IPS-20b (cell line): ENCODE data around the gene ELAPOR1.
"Not testable (repeated sequence)": the region's sequence is repeated elsewhere in the genome, so short reads cannot be mapped to it uniquely, and the experiment has no call there.

ENCODE experiments used
- H3K27ac ChIP-seq: one replicate; pipeline ENCODE4 v1.5.1; 2013; ENCODE audit warnings: low read length
- H3K27me3 ChIP-seq: 2 replicates; pipeline ENCODE4 v1.6.1; 2013; ENCODE audit warnings: mild to moderate bottlenecking, low read length, inconsistent platforms; ENCODE audit not compliant: insufficient read depth
- H3K36me3 ChIP-seq: 2 replicates; pipeline ENCODE4 v1.6.1; 2013; ENCODE audit warnings: low read depth, mild to moderate bottlenecking, inconsistent platforms, low read length, moderate library complexity; ENCODE audit not compliant: insufficient read depth
- H3K4me1 ChIP-seq: 2 replicates; pipeline ENCODE4 v1.6.1; 2013; ENCODE audit warnings: mild to moderate bottlenecking, control low read depth, inconsistent platforms, low read length, moderate library complexity; ENCODE audit not compliant: insufficient read depth
- H3K4me3 ChIP-seq: 2 replicates; pipeline ENCODE4 v1.5.1; 2013; ENCODE audit warnings: mild to moderate bottlenecking, low read length, inconsistent platforms
- H3K9ac ChIP-seq: 2 replicates; pipeline ENCODE4 v1.6.1; 2013; ENCODE audit warnings: low read depth, mild to moderate bottlenecking, inconsistent platforms, low read length, moderate library complexity
- H3K9me3 ChIP-seq: 2 replicates; pipeline ENCODE4 v1.6.1; 2013; ENCODE audit warnings: mild to moderate bottlenecking, low read depth, low read length, inconsistent platforms; ENCODE audit not compliant: insufficient read depth

ELAPOR1 gene

DNA sequence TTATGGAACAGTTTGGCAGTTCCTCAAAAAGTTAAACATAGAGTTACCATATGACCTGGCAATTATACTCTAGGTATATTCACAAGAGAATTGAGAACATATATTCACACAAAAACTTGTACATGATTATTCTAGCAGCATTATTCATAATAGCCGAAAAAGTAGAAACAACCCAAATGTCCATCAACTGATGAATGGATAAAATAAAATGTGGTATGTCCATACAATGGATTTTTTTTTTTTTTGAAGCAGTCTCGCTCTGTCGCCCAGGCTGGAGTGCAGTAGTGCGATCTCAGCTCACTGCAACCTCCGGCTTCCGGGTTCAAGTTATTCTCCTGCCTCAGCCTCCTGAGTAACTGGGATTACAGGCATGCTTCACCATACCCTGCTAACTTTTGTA lies 28.8 kb downstream of the ELAPOR1 start:
- H3K36me3 ChIP-seq, H3K4me1 ChIP-seq, H3K27me3 ChIP-seq, H3K27ac ChIP-seq, H3K9me3 ChIP-seq, H3K4me3 ChIP-seq, H3K9ac ChIP-seq: not testable (repeated sequence)

DNA sequence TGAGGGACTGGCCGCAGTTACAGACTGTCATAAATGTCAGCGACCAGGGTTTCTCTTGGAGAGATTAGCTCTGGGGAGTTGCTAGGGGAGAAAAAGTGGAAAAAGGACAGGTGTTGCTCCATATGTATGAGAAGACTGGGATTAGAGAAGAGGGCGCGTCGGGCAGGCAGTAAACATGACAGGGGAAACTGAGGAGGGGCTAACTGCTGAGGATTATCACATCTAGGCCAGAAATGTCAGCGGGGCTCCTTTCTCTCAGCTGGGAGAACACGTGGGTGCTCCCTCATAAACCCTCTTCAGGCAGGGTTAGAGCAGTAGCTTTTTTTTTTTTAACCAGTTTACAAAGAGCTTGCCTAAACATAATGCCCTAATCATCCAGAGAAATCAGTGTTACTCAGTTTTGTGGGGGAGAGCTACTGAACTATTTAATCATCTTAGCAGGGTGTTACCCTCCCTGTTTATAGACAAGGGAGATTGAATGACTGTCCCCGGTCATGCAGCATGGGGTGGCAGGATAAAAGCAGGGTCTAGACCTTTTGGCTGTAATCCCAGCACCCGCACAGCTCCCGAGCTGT lies 35.2 kb downstream of the ELAPOR1 start:
- Histone ChIP-seq H3K9me3 (no peaks in the 10 kb centered on the region), H3K27me3 (no peaks in the 10 kb centered on the region), H3K9ac (no peak overlapping the region), H3K4me3 (no peak overlapping the region), H3K4me1 (no peaks in the 10 kb centered on the region), H3K27ac (no peak overlapping the region), H3K36me3 (no peaks in the 10 kb centered on the region)

- Histone ChIP-seq H3K36me3 (no peaks in the 10 kb centered on the region), H3K9me3 (no peaks in the 10 kb centered on the region), H3K27me3 (no peaks in the 10 kb centered on the region), H3K9ac (no peak overlapping the region), H3K4me1 (peaks cover 3% of the 10 kb centered on the region; the same call in 1 of the 2 replicates), H3K4me3 (no peak overlapping the region), H3K27ac (no peak overlapping the region)
Measured at GRCh38 chr1:109149874-109150601, 36.1 kb downstream of the ELAPOR1 start.

DNA sequence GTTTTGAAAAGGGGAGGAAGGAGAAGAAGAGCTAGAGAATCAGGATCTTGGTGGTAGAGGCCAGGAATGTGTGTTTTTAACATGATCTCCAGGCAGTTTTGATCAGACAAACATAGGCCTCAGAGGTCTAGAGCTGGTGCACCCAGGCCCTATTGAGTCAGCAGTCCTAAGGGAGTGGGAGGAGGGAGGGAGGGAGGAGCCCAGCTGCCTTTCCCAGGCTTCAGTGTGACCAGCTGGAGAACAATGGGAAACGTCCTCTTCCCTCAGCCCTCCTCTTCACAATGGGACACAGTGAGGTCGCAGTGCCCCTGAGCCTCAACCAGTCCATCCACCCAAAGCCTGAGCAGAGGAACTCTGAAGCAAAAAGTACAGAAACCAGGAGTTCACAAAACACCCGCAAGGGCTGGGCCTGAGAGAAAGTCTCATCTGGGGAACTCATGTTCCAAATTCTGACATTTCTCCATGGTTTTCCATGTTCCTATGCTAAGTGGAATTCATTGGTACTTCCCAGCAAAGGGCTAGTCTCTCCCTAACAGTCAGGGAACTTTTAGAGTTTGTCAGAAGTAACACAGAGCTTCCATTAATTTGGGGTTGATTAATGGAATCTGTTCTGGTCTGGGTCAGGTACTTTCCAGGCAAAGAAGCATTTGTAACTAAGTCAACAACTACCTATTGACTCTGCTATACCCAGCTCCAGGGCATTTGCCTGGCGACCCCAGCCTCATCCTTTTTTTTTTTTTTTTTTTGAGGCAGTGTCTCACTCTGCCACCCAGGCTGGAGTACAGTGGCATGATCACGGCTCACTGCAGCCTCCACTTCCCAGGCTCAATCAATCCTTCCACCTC lies 37.5 kb downstream of the ELAPOR1 start:
- H3K9ac ChIP-seq, result no peak overlapping the region
- peaks cover 3% of the 10 kb centered on the region; the same call in 1 of the 2 replicates for H3K4me1 ChIP-seq
- H3K27me3 ChIP-seq, result no peaks in the 10 kb centered on the region
- H3K4me3 ChIP-seq, result no peak overlapping the region
- H3K36me3 ChIP-seq, result no peaks in the 10 kb centered on the region
- H3K9me3 ChIP-seq, result no peaks in the 10 kb centered on the region
- H3K27ac ChIP-seq, result no peak overlapping the region

DNA sequence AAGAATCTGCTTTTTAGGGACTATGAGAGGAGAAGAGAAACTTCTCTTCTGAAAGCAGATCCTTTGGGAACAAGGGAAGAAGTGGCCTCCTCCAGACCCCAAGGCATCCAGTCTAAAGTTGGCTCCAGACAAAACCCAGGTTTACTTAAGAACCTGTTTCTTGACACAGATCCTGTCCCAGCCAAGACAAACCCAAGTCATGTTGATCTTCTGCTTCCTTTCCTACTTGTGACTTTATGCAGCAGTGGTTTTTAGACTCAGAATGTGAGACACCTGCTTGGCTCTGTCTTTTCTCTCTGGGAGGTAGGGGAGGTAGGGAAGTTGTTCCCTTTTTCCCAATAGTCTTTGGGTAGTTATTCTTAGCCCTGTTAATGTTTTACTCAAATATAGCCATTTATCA lies 38.3 kb downstream of the ELAPOR1 start:
- Histone ChIP-seq H3K4me3 (no peak overlapping the region), H3K36me3 (no peaks in the 10 kb centered on the region), H3K27me3 (no peaks in the 10 kb centered on the region), H3K9me3 (no peaks in the 10 kb centered on the region), H3K9ac (no peak overlapping the region), H3K4me1 (peaks cover 3% of the 10 kb centered on the region; the same call in 1 of the 2 replicates), H3K27ac (no peak overlapping the region)

DNA sequence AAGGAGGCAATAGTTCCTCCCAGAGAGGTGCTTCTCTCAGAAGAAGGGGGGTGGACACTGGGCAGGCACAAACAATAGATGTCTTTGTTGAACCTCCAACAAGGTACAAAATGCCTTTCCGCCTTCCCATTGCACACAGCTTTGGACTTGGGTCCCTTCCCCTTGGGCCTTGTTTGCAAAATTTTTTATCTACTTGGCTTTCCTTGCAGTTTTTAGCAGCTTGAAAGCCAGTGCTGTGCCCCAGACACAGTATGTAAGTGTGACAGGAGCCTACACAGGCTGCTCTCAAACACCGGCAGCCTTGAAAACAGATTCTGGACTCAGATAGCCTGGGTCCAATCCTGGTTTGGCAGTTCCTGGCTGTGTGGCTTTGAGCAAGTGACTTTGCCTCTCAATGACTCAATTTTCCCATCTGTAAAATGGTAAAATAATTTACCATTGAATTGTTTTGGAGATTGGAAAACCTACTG lies 43.0 kb downstream of the ELAPOR1 start:
- no peaks in the 10 kb centered on the region for H3K9me3 ChIP-seq
- no peak overlapping the region for H3K4me3 ChIP-seq
- no peak overlapping the region for H3K9ac ChIP-seq
- H3K4me1 ChIP-seq, result peaks cover 3% of the 10 kb centered on the region; the same call in 1 of the 2 replicates
- no peaks in the 10 kb centered on the region for H3K27me3 ChIP-seq
- no peaks in the 10 kb centered on the region for H3K36me3 ChIP-seq
- H3K27ac ChIP-seq, result no peak overlapping the region

DNA sequence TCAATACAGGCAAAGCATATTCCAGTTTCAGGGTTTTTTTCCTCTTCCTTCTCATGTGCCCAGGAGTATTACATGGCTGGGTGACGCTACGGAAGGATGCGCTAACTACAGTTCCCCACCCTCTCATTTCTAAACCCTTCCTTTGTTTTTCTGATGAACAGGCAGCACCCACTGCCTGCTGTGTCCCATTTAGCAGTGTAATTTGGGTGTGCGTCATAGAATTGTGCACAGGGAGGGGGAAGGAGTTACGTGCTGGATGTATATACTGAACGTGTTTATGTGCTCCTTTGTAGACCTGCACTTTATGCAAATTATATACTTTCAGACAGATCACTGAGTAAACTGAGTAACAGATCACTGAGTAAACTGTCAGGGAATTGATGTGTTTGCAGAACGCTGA lies 44.5 kb downstream of the ELAPOR1 start:
- H3K9me3 ChIP-seq, result no peaks in the 10 kb centered on the region
- H3K27me3 ChIP-seq, result no peaks in the 10 kb centered on the region
- peaks cover 3% of the 10 kb centered on the region; the same call in 1 of the 2 replicates for H3K4me1 ChIP-seq
- H3K36me3 ChIP-seq, result no peaks in the 10 kb centered on the region
- no peak overlapping the region for H3K4me3 ChIP-seq
- no peak overlapping the region for H3K9ac ChIP-seq
- no peak overlapping the region for H3K27ac ChIP-seq

GRCh38 chr1:109159326-109159725 lies 45.4 kb downstream of the ELAPOR1 start:
- Histone ChIP-seq H3K4me3 (no peak overlapping the region), H3K4me1 (peaks cover 2% of the 10 kb centered on the region; the same call in 1 of the 2 replicates), H3K9ac (no peak overlapping the region), H3K9me3 (no peaks in the 10 kb centered on the region), H3K27me3 (no peaks in the 10 kb centered on the region), H3K36me3 (no peaks in the 10 kb centered on the region), H3K27ac (no peak overlapping the region)

GRCh38 chr1:109160071-109160840 lies 46.3 kb downstream of the ELAPOR1 start:
- H3K36me3 ChIP-seq, result no peaks in the 10 kb centered on the region
- no peak overlapping the region for H3K9ac ChIP-seq
- H3K4me3 ChIP-seq, result no peak overlapping the region
- H3K4me1 ChIP-seq, result no peaks in the 10 kb centered on the region
- H3K27ac ChIP-seq, result no peak overlapping the region
- no peaks in the 10 kb centered on the region for H3K27me3 ChIP-seq
- H3K9me3 ChIP-seq, result no peaks in the 10 kb centered on the region

GRCh38 chr1:109161858-109162606 lies 48.1 kb downstream of the ELAPOR1 start:
- Histone ChIP-seq H3K36me3 (no peaks in the 10 kb centered on the region), H3K27me3 (no peaks in the 10 kb centered on the region), H3K27ac (no peak overlapping the region), H3K4me1 (peaks cover 3% of the 10 kb centered on the region; the same call in 1 of the 2 replicates), H3K9ac (no peak overlapping the region), H3K9me3 (no peaks in the 10 kb centered on the region), H3K4me3 (no peak overlapping the region)

DNA sequence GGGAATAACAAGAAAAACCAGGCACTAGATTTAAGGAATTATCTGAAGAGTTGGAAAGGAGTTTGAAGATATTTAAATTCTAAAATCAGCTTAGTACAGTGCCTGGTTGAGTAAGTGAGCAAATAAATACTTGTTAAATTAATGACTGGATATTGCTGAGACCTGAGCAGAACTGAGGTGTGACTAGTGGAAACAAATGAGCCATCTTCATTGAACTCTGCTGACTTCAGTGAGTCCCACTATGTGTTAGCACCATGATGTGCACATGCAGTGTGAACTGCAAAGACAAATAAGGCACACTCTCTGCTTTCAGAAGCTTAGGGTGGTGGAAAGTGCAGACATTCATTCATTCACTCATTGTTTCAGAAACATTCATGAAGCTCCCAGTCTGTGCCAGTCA lies 48.7 kb downstream of the ELAPOR1 start:
- H3K9ac ChIP-seq, result no peak overlapping the region
- no peak overlapping the region for H3K4me3 ChIP-seq
- no peaks in the 10 kb centered on the region for H3K27me3 ChIP-seq
- no peaks in the 10 kb centered on the region for H3K9me3 ChIP-seq
- H3K4me1 ChIP-seq, result peaks cover 6% of the 10 kb centered on the region; the same call in 1 of the 2 replicates
- no peak overlapping the region for H3K27ac ChIP-seq
- no peaks in the 10 kb centered on the region for H3K36me3 ChIP-seq
